H9 (cell line): ENCODE data around the gene CENPO. TPM values are rescaled to one million over a fixed set of nuclear protein-coding genes. Genes with fewer than 3 reads are reported as not detected.

Source experiments
- DNase-seq: peaks from one replicate; pipeline ENCODE4 v3.0.0-alpha.2; 2017
- H2AFZ ChIP-seq: one replicate; pipeline ENCODE4 v1.6.1; 2013; ENCODE audit warnings: mild to moderate bottlenecking, low read length, control low read depth, moderate library complexity
- H2AK5ac ChIP-seq: 2 replicates; pipeline ENCODE4 v1.6.1; 2013; ENCODE audit warnings: low read length, control low read depth, mixed read lengths; ENCODE audit not compliant: insufficient read length
- H2BK120ac ChIP-seq: one replicate; pipeline ENCODE4 v1.6.1; 2013; ENCODE audit warnings: low read depth, mild to moderate bottlenecking, low read length, control low read depth, inconsistent platforms; ENCODE audit not compliant: poor library complexity, severe bottlenecking
- H2BK12ac ChIP-seq: 2 replicates; pipeline ENCODE4 v1.6.1; 2013; ENCODE audit warnings: low read length, control low read depth, mixed read lengths, low read depth; ENCODE audit not compliant: insufficient read length
- H2BK15ac ChIP-seq: 2 replicates; pipeline ENCODE4 v1.6.1; 2013; ENCODE audit warnings: low read depth, low read length, control low read depth
- H2BK20ac ChIP-seq: one replicate; pipeline ENCODE4 v1.6.1; 2013; ENCODE audit warnings: low read depth, mild to moderate bottlenecking, low read length, control low read depth, inconsistent platforms; ENCODE audit not compliant: poor library complexity, severe bottlenecking
- H2BK5ac ChIP-seq: 2 replicates; pipeline ENCODE4 v1.6.1; 2013; ENCODE audit warnings: low read length, control low read depth, mixed read lengths; ENCODE audit not compliant: insufficient read length
- H3K14ac ChIP-seq: 2 replicates; pipeline ENCODE4 v1.6.1; 2013; ENCODE audit warnings: low read length, control low read depth; ENCODE audit not compliant: insufficient read depth
- H3K18ac ChIP-seq: 2 replicates; pipeline ENCODE4 v1.6.1; 2013; ENCODE audit warnings: low read depth, mild to moderate bottlenecking, mixed read lengths, low read length, control low read depth; ENCODE audit not compliant: insufficient read length
- H3K23ac ChIP-seq: 2 replicates; pipeline ENCODE4 v1.6.1; 2013; ENCODE audit warnings: low read length, control low read depth, mixed read lengths, low read depth; ENCODE audit not compliant: insufficient read length
- H3K23me2 ChIP-seq: 2 replicates; pipeline ENCODE4 v1.6.1; 2013; ENCODE audit warnings: low read depth, mild to moderate bottlenecking, mixed read lengths, low read length, control low read depth; ENCODE audit not compliant: insufficient read length, poor library complexity, severe bottlenecking
- H3K27ac ChIP-seq: 2 replicates; pipeline ENCODE4 v1.5.1; 2013; ENCODE audit warnings: low read length, control low read depth, mixed read lengths, low read depth; ENCODE audit not compliant: insufficient read length
- H3K27me3 ChIP-seq: 2 replicates; pipeline ENCODE4 v1.6.1; 2013; ENCODE audit warnings: low read length, control low read depth, inconsistent platforms; ENCODE audit not compliant: insufficient read depth
- H3K4ac ChIP-seq: 2 replicates; pipeline ENCODE4 v1.6.1; 2013; ENCODE audit warnings: low read depth, mild to moderate bottlenecking, control low read depth, inconsistent platforms, low read length, moderate library complexity
- H3K4me1 ChIP-seq: 2 replicates; pipeline ENCODE4 v1.6.1; 2013; ENCODE audit warnings: low read length, control low read depth, inconsistent platforms; ENCODE audit not compliant: insufficient read depth
- H3K4me2 ChIP-seq: 2 replicates; pipeline ENCODE4 v1.6.1; 2013; ENCODE audit warnings: low read length, control low read depth, mixed read lengths; ENCODE audit not compliant: insufficient read length, insufficient read depth
- H3K56ac ChIP-seq: 2 replicates; pipeline ENCODE4 v1.6.1; 2013; ENCODE audit warnings: low read depth, mild to moderate bottlenecking, mixed read lengths, low read length, control low read depth; ENCODE audit not compliant: insufficient read length
- H3K79me1 ChIP-seq: 2 replicates; pipeline ENCODE4 v1.6.1; 2013; ENCODE audit warnings: low read depth, mild to moderate bottlenecking, moderate library complexity, low read length, control low read depth, inconsistent platforms; ENCODE audit not compliant: insufficient read depth, poor library complexity, severe bottlenecking
- H3K79me2 ChIP-seq: 2 replicates; pipeline ENCODE4 v1.6.1; 2013; ENCODE audit warnings: low read length, control low read depth, inconsistent platforms; ENCODE audit not compliant: insufficient read depth
- H3K9ac ChIP-seq: 2 replicates; pipeline ENCODE4 v1.6.1; 2013; ENCODE audit warnings: low read length, control low read depth, mixed read lengths; ENCODE audit not compliant: insufficient read length; ENCODE audit errors: extremely low read depth
- H3K9me3 ChIP-seq: one replicate; pipeline ENCODE4 v1.6.1; 2013; ENCODE audit warnings: low read depth, low read length, inconsistent platforms; ENCODE audit not compliant: control insufficient read depth
- H3T11ph ChIP-seq: one replicate; pipeline ENCODE4 v1.6.1; 2013; ENCODE audit warnings: mild to moderate bottlenecking, low read length, control low read depth, inconsistent platforms
- H4K20me1 ChIP-seq: one replicate; pipeline ENCODE4 v1.6.1; 2013; ENCODE audit not compliant: control insufficient read depth, insufficient read length, insufficient read depth
- H4K5ac ChIP-seq: 2 replicates; pipeline ENCODE4 v1.6.1; 2013; ENCODE audit warnings: low read depth, mild to moderate bottlenecking, mixed read lengths, low read length, control low read depth; ENCODE audit not compliant: insufficient read length
- H4K8ac ChIP-seq: replicated peaks from 2 replicates; pipeline ENCODE4 v1.6.1; 2013; ENCODE audit warnings: low read length, control low read depth, mixed read lengths, low read depth; ENCODE audit not compliant: insufficient read length
- H4K91ac ChIP-seq: 2 replicates; pipeline ENCODE4 v1.6.1; 2013; ENCODE audit warnings: low read depth, mild to moderate bottlenecking, moderate library complexity, mixed read lengths, low read length, control low read depth; ENCODE audit not compliant: insufficient read length
- H3K27ac Mint-ChIP-seq, 3 experiments: 2 replicates in 2 of 3; 3 replicates in 1 of 3; pipeline ENCODE4 v1.8.0; 2020 to 2021; ENCODE audit warnings: mixed read lengths in 3 of 3, mild to moderate bottlenecking in 1 of 3, moderate library complexity in 1 of 3
- H3K27me3 Mint-ChIP-seq: 2 replicates; pipeline ENCODE4 v1.8.0; 2021; ENCODE audit warnings: low read depth, mild to moderate bottlenecking, moderate library complexity, mixed read lengths
- H3K36me3 Mint-ChIP-seq, 3 experiments: 2 replicates in 2 of 3; 3 replicates in 1 of 3; pipeline ENCODE4 v1.8.0; 2020 to 2021; ENCODE audit warnings: low read depth in 3 of 3, mixed read lengths in 3 of 3; ENCODE audit not compliant: insufficient read depth in 1 of 3
- H3K4me1 Mint-ChIP-seq, 2 experiments: 2 replicates each; pipeline ENCODE4 v1.8.0; 2020; ENCODE audit warnings: mixed read lengths in 2 of 2
- H3K4me3 Mint-ChIP-seq, 2 experiments: 2 replicates in 1 of 2; 3 replicates in 1 of 2; pipeline ENCODE4 v1.8.0; 2020 to 2021; ENCODE audit warnings: mild to moderate bottlenecking in 2 of 2, mixed read lengths in 2 of 2, moderate library complexity in 1 of 2
- H3K9me3 Mint-ChIP-seq, 2 experiments: 2 replicates in 1 of 2; 3 replicates in 1 of 2; pipeline ENCODE4 v1.8.0; 2020; ENCODE audit warnings: mild to moderate bottlenecking in 2 of 2, mixed read lengths in 2 of 2, moderate library complexity in 1 of 2
- WGBS: extraction: QIAGEN DNeasy Blood & Tissue Kit; methylation state at CpG from one replicate; pipeline ENCODE4 v1.1.7; 2013; ENCODE audit warnings: missing lambda C conversion rate, low lambda C conversion rate, mixed read lengths; ENCODE audit not compliant: insufficient read length; ENCODE audit errors: extremely low coverage; 5-methylcytosine and 5-hydroxymethylcytosine counted together
- total RNA-seq: library from RNA; stranded (reverse); gene quantifications from 2 replicates; pipeline ENCODE4 v1.2.1, GENCODE V29; 2021
- TF ChIP-seq, protein P1 (sequence below): fragments of 200-600 bp; sonication (generic); conservative IDR thresholded peaks from 3 replicates; pipeline ENCODE4 v1.8.0; 2021; ENCODE audit warnings: antibody characterized with exemption, mild to moderate bottlenecking

The CENPO gene
- total RNA-seq, 1 experiment from 2014 or later = 49.5 TPM

GRCh38 chr2:24815171-24815570 is 21.9 kb downstream of the CENPO start:
- no peaks in the 10 kb centered on the region for H3K23me2 ChIP-seq
- no peak overlapping the region for H3K9ac ChIP-seq
- Mint-ChIP-seq H3K9me3 (peaks cover 0 to 3% of the 10 kb centered on the region in 2 experiments; a peak in 1 of 5 replicates), H3K4me3 (no peak overlapping the region), H3K27ac (no peak overlapping the region), H3K27me3 (no peaks in the 10 kb centered on the region; the same call in 1 of the 2 replicates), H3K4me1 (peaks cover 3 to 11% of the 10 kb centered on the region in 2 experiments; a peak in 3 of 4 replicates), H3K36me3 (peaks cover 51 to 80% (median 74%) of the 10 kb centered on the region in 3 experiments)
- TF ChIP-seq, protein P1, sequence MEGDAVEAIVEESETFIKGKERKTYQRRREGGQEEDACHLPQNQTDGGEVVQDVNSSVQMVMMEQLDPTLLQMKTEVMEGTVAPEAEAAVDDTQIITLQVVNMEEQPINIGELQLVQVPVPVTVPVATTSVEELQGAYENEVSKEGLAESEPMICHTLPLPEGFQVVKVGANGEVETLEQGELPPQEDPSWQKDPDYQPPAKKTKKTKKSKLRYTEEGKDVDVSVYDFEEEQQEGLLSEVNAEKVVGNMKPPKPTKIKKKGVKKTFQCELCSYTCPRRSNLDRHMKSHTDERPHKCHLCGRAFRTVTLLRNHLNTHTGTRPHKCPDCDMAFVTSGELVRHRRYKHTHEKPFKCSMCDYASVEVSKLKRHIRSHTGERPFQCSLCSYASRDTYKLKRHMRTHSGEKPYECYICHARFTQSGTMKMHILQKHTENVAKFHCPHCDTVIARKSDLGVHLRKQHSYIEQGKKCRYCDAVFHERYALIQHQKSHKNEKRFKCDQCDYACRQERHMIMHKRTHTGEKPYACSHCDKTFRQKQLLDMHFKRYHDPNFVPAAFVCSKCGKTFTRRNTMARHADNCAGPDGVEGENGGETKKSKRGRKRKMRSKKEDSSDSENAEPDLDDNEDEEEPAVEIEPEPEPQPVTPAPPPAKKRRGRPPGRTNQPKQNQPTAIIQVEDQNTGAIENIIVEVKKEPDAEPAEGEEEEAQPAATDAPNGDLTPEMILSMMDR = no peak
- H3K18ac ChIP-seq = no peak overlapping the region
- H4K5ac ChIP-seq = no peak overlapping the region
- WGBS = no CpG with 5 or more reads among the region's 4 CpGs
- H2BK5ac ChIP-seq = no peak overlapping the region
- no peak overlapping the region for H2AK5ac ChIP-seq
- H3K23ac ChIP-seq = no peak overlapping the region
- no peak overlapping the region for H2BK12ac ChIP-seq
- no peaks in the 10 kb centered on the region for H3K79me1 ChIP-seq
- no peaks in the 10 kb centered on the region for H3K9me3 ChIP-seq
- no peak overlapping the region for H2BK20ac ChIP-seq
- 0 out of 2 replicates have a peak, but pooled peaks cover 2% of the 10 kb centered on the region for H3K79me2 ChIP-seq
- H2BK15ac ChIP-seq = no peak overlapping the region
- H3K27me3 ChIP-seq = no peaks in the 10 kb centered on the region
- H2AFZ ChIP-seq = no peak overlapping the region
- DNase-seq = no peak
- no peak overlapping the region for H3K14ac ChIP-seq
- no peaks in the 10 kb centered on the region for H3K4me1 ChIP-seq
- H3T11ph ChIP-seq = no peak overlapping the region
- H3K4ac ChIP-seq = no peak overlapping the region
- no peak overlapping the region for H3K4me2 ChIP-seq
- no peak overlapping the region for H4K91ac ChIP-seq
- no peak overlapping the region for H3K56ac ChIP-seq
- no peak overlapping the region for H4K8ac ChIP-seq
- no peak overlapping the region for H2BK120ac ChIP-seq
- no peak overlapping the region for H3K27ac ChIP-seq
- no peaks in the 10 kb centered on the region for H4K20me1 ChIP-seq
